ENCODE data around the gene DNAJC5.

Gene DNAJC5

DNA sequence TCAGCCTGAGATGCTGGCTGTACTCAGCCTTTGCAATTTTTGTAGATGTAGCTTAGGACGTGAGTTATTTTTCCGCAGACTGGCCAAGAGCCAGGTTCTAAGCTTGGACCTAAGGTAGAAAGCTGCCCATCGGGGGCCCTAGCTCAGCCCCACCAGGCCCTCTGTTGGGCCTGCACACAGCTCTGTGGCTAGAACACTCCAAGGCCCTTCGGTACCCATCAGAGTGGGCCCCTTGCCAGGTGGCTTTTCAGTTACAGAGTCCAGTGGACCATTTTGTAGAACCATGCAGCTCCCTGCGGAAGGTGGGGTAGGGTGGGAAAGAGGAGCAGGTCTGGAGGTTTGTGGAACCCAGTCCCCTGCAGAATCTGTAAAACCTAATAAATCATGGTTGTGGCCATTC is 38.7 kb downstream of the DNAJC5 start:
- H3K36me3 Mint-ChIP-seq (ENCODE audit: insufficient read depth) = peaks cover 34% of the 10 kb centered on the region
- H3K4me1 Mint-ChIP-seq = peaks cover 8% of the 10 kb centered on the region
- no peak overlapping the region for H3K4me3 Mint-ChIP-seq
- ATAC-seq (replicated peaks; ENCODE audit: extremely low read depth, poor library complexity, severe bottlenecking) (no peak), DNase-seq (ENCODE audit: low spot score in 2 of 2) (no peak)
- no peaks in the 10 kb centered on the region for H3K9me3 Mint-ChIP-seq
- no peak overlapping the region for H3K27ac Mint-ChIP-seq (ENCODE audit: low read depth)
- H3K27me3 Mint-ChIP-seq = no peaks in the 10 kb centered on the region

DNA sequence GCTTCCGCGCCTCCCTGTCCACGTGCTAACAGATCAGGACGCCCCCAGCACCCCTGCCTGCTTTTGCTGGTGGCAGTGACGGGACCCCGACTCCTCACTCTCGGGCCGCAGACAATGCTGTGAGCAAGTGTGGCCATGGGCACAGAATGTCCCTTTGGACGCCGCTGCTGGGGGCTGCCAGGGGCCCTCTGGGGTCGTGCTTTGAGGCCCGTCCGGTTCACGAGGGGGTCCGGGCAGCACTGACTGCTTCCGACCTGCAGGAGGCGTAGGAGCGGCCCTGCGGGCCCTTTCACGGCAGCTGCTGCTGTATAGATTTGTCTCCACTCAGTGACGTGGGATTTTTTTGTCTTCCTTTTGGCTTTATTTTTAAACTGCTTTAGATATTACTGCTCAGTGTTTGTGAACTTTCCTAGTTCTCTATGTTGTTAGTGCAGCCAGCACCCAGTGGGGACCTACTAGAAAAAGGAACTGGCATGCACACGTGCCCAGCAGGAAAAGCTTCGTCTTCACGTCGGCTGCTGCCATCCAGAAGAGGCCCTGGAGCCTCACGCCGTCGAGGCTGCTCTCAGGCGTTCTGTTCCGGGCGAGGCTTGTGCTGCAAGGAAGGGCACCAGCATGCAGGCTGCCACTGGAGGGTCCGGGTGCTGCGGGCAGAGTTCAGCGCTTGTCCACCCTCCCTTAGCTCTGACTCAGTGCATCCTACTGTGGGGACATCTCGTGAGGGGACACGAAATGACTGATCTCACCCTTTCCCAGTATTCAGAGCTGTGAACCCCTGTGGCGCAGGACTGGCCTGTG is 39.5 kb downstream of the DNAJC5 start:
- Mint-ChIP-seq H3K9me3 (no peaks in the 10 kb centered on the region), H3K27me3 (no peaks in the 10 kb centered on the region), H3K27ac (ENCODE audit: low read depth) (no peak overlapping the region), H3K4me3 (no peak overlapping the region), H3K36me3 (ENCODE audit: insufficient read depth) (peaks cover 28% of the 10 kb centered on the region), H3K4me1 (peaks cover 8% of the 10 kb centered on the region)
- no peak for DNase-seq (ENCODE audit: low spot score in 2 of 2)
- ATAC-seq (replicated peaks; ENCODE audit: extremely low read depth, poor library complexity, severe bottlenecking) = no peak

DNA sequence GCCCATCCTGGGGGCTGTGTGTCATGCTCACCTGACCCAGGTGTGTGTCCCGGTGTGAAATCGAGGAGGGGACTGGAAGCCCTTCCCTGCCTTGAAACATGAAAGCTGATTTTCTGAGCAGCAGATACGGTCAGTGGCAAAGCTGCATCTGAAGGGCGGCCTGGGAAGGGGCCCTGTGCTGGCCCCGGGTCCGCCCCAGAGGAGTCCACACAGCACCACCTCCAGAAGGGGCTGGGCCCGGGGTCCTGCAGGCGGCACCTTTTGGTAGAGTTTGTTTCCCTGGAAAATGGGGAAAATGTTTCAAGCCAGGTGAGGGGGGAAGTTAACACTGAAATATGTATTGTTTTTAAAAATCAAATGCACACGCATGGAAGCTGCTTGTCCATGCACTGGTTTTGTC is 40.5 kb downstream of the DNAJC5 start:
- Mint-ChIP-seq H3K36me3 (ENCODE audit: insufficient read depth) (peaks cover 24% of the 10 kb centered on the region), H3K9me3 (no peaks in the 10 kb centered on the region), H3K4me1 (peaks cover 8% of the 10 kb centered on the region), H3K27ac (ENCODE audit: low read depth) (no peak overlapping the region), H3K4me3 (no peak overlapping the region), H3K27me3 (no peaks in the 10 kb centered on the region)
- ATAC-seq (replicated peaks; ENCODE audit: extremely low read depth, poor library complexity, severe bottlenecking) = no peak
- DNase-seq (ENCODE audit: low spot score in 2 of 2) = no peak

DNA sequence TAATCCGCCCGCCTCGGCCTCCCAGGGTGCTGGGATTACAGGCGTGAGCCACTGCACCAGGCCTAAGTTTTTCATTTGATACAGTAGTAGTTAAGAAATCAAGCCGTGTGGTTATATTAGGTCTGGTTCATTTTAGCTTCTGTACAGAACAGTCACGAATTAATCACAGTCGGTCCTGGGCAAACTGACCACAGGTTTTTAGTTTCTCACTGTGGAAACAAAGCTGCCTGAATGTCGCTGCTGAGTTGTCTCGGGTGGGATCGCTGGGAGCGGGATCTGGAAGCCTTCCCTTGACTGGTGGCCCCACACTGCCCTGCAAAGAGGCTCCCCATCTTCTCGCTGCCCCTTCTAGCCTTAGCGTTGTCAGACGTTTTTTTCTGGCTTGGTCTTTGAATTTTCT is 42.7 kb downstream of the DNAJC5 start:
- DNase-seq (ENCODE audit: low spot score in 2 of 2) = no peak
- H3K4me1 Mint-ChIP-seq = peaks cover 26% of the 10 kb centered on the region
- H3K36me3 Mint-ChIP-seq (ENCODE audit: insufficient read depth) = peaks cover 30% of the 10 kb centered on the region
- ATAC-seq (replicated peaks; ENCODE audit: extremely low read depth, poor library complexity, severe bottlenecking) = no peak
- no peak overlapping the region for H3K4me3 Mint-ChIP-seq
- H3K9me3 Mint-ChIP-seq = no peaks in the 10 kb centered on the region
- no peak overlapping the region for H3K27ac Mint-ChIP-seq (ENCODE audit: low read depth)
- no peaks in the 10 kb centered on the region for H3K27me3 Mint-ChIP-seq

DNA sequence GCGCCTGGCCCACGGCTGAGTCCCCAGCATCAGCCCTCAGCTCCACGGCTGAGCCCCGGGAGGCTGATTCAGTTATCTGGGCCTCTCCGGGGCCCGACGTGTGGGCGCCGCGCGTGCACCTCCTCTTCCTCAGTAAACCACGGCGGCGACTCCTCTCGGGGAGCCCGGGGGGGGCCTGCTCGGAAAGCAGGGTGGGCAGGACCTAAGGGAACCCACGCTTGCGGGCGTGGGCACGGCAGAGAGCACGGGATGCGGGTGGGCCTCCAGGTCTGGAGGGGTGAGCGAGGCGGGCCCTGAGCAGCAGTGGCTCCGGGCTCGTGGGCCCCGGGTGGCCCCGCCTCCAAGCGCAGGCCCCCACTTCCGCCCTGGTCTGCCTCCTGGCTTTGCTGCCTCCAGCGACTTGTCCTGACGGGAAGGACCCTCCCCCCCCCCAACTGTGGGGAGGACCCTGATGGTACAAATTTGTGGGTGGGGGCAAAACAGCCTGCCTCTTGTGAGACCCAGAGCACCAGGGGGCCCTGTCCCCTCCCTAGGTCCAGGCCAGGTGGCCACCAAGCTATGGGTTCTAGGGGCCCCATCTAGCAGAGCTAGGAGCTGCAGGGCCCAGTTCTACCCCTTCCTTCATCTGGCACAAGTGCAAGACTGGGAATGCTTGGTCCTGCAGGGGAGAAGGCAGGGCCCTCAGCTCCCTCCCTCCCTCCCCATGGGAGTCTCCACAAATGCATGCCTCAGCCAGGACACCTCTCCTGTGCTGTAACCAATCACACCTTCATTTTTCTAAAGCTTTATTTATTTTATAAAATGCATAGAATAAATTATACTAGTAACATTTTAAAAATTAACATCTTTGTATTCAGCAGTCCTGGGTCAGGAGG is 44.4 kb downstream of the DNAJC5 start:
- ATAC-seq (replicated peaks; ENCODE audit: extremely low read depth, poor library complexity, severe bottlenecking) = no peak
- DNase-seq (ENCODE audit: low spot score in 2 of 2) = no peak
- H3K9me3 Mint-ChIP-seq = no peaks in the 10 kb centered on the region
- no peak overlapping the region for H3K27ac Mint-ChIP-seq (ENCODE audit: low read depth)
- peaks cover 26% of the 10 kb centered on the region for H3K4me1 Mint-ChIP-seq
- H3K4me3 Mint-ChIP-seq = no peak overlapping the region
- no peaks in the 10 kb centered on the region for H3K27me3 Mint-ChIP-seq
- H3K36me3 Mint-ChIP-seq (ENCODE audit: insufficient read depth) = peaks cover 35% of the 10 kb centered on the region

DNA sequence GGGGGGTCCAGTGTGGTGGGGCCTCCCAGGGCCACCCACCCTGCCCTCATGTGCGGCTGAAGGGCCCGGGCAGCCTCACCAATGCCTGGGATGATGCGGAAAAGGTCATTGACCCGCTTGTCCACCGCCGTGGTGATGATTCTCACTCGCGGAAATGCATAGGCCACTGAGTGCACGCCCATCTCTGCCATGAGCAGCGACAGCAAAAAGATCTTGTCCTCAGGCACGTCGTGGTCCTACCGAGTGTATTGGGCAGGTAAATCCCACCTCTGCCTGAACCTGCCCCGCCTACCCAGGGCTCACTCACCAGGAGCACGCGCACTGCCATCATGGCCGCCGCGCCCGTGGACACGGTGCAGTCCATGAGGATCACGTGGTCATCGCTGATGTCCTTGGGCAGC is 45.1 kb downstream of the DNAJC5 start:
- peaks cover 33% of the 10 kb centered on the region for H3K36me3 Mint-ChIP-seq (ENCODE audit: insufficient read depth)

DNA sequence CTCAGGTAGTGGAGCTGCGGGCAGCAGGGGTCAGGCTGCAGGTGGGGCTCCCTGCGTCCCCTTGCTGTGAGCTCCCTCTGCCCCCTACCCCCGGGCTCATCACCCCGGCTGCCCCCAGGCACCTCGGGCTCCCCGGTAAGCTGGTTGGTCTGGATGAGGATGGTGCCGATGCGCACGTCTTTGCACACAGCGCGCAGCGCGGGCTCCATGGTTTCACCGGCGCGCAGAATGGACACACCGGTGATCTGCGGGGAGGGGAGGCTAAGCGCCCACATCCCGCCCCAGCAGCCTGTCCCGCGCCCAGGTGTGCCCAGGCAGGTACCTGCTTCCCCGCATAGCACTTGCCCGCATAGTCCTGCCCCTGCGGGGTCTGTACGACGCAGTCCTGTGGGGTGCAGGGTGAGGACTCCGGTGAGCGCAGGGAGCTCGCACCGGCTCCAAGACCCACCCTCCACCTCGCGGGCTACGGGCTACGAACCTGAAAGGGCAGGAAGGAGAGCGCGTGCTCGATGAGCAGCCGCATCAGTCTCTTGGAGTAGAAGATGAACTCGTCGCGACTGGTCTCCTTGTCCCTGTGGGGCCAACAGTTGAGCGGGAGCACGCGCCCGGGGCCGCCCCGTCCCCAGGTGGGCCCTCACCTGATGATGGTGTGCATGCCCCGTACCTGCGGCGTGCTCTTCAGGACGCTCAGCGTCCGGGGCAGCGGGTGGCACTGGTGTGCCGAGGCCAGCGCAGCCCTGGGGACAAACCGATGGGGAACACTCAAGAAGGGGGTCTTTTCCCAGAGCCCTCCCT is 45.7 kb downstream of the DNAJC5 start:
- Mint-ChIP-seq H3K9me3 (no peaks in the 10 kb centered on the region), H3K4me3 (peak overlapping the region; percentile 43), H3K4me1 (peaks cover 20% of the 10 kb centered on the region), H3K27me3 (no peaks in the 10 kb centered on the region), H3K36me3 (ENCODE audit: insufficient read depth) (peaks cover 33% of the 10 kb centered on the region), H3K27ac (ENCODE audit: low read depth) (no peak overlapping the region)
- ATAC-seq (replicated peaks; ENCODE audit: extremely low read depth, poor library complexity, severe bottlenecking) (no peak), DNase-seq (ENCODE audit: low spot score in 2 of 2) (peak in 1 of 2 donors; percentile 14)

More for the DNA sequence above, 45.1 kb downstream of the DNAJC5 start:
- no peak overlapping the region for H3K27ac Mint-ChIP-seq (ENCODE audit: low read depth)
- H3K9me3 Mint-ChIP-seq = no peaks in the 10 kb centered on the region
- DNase-seq (ENCODE audit: low spot score in 2 of 2) = no peak
- peaks cover 19% of the 10 kb centered on the region for H3K4me1 Mint-ChIP-seq
- ATAC-seq (replicated peaks; ENCODE audit: extremely low read depth, poor library complexity, severe bottlenecking) = no peak
- no peak overlapping the region for H3K4me3 Mint-ChIP-seq
- no peaks in the 10 kb centered on the region for H3K27me3 Mint-ChIP-seq

DNA sequence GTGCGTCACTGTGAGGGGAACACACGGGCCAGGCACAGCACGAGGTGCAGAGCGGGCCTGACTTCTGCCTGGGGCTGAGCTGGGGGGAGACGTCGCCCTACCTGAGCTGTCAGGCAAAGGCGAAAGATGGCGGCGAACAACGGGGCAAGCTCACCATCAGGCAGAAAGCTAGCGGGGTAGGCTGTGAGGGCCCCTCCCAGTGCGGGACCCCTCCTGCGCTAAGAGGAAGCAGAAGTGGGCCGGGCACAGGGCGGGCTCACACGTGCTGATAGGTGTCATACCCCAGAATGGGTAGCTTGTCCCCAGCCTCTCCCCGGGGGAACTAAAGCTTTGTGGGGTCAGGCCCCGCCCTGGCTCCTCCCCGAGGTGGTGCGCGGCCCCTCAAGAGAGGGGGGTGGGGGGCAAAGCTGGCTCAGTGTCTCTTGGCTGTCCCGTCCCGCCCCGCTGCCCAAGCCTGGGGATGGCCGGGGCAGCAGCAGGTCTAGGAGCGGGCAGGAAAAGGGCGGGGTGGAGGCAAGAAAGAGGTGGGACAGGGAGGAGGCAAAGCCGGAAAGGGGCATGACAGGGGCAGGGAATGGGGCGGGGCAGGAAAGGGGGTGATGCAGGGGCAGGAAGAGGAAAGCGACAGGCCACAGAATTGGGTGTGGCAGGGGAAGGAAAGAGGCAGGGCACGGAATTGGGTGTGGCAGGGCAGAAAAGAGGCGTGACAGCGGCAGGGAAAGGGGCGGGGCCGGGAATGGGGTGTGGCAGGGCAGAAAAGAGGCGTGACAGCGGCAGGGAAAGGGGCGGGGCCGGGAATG is 46.6 kb downstream of the DNAJC5 start:
- no peaks in the 10 kb centered on the region for H3K27me3 Mint-ChIP-seq
- DNase-seq (ENCODE audit: low spot score in 2 of 2) = peak; percentile 43 to 74
- H3K9me3 Mint-ChIP-seq = no peaks in the 10 kb centered on the region
- peaks cover 28% of the 10 kb centered on the region for H3K36me3 Mint-ChIP-seq (ENCODE audit: insufficient read depth)
- peak overlapping the region; percentile 43 for H3K4me3 Mint-ChIP-seq
- peak; percentile 84 for ATAC-seq (replicated peaks; ENCODE audit: extremely low read depth, poor library complexity, severe bottlenecking)
- peaks cover 23% of the 10 kb centered on the region for H3K4me1 Mint-ChIP-seq
- H3K27ac Mint-ChIP-seq (ENCODE audit: low read depth) = peak overlapping the region; percentile 73

DNA sequence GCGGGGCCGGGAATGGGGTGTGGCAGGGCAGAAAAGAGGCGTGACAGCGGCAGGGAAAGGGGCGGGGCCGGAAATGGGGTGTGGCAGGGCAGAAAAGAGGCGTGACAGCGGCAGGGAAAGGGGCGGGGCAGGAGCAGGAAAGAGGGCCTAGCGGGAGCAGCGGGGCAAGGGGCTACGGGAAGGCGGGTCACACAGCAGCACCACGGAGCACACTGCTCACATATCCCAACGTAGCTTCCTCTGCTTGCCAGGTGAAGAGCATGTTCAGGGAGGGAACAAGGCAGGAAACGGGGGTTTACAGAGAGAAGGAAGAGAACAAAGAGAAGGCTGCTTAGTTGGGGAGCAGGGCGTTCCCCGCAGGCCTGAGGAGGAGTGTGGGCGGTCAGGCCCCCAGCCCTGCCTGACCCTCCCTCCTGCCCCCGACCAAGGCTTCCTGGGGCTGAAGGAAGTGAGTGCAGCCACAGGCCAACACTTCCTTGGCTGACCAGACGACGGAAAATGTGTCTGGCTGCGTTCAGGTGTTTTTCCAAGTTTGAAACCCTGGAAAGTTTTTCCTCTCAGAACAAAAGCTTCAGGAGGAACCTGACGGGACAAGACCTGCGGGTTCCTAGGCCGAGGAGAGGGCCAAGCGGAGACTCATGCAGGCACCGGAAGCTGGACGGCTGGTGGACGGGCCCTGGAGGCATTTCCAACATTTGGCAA is 47.5 kb downstream of the DNAJC5 start:
- no peak for ATAC-seq (replicated peaks; ENCODE audit: extremely low read depth, poor library complexity, severe bottlenecking)
- H3K36me3 Mint-ChIP-seq (ENCODE audit: insufficient read depth) = peaks cover 24% of the 10 kb centered on the region
- H3K9me3 Mint-ChIP-seq = no peaks in the 10 kb centered on the region
- DNase-seq (ENCODE audit: low spot score in 2 of 2) = no peak
- peak overlapping the region; percentile 73 for H3K27ac Mint-ChIP-seq (ENCODE audit: low read depth)
- H3K27me3 Mint-ChIP-seq = no peaks in the 10 kb centered on the region
- H3K4me1 Mint-ChIP-seq = peaks cover 30% of the 10 kb centered on the region
- peak overlapping the region; percentile 43 for H3K4me3 Mint-ChIP-seq

DNA sequence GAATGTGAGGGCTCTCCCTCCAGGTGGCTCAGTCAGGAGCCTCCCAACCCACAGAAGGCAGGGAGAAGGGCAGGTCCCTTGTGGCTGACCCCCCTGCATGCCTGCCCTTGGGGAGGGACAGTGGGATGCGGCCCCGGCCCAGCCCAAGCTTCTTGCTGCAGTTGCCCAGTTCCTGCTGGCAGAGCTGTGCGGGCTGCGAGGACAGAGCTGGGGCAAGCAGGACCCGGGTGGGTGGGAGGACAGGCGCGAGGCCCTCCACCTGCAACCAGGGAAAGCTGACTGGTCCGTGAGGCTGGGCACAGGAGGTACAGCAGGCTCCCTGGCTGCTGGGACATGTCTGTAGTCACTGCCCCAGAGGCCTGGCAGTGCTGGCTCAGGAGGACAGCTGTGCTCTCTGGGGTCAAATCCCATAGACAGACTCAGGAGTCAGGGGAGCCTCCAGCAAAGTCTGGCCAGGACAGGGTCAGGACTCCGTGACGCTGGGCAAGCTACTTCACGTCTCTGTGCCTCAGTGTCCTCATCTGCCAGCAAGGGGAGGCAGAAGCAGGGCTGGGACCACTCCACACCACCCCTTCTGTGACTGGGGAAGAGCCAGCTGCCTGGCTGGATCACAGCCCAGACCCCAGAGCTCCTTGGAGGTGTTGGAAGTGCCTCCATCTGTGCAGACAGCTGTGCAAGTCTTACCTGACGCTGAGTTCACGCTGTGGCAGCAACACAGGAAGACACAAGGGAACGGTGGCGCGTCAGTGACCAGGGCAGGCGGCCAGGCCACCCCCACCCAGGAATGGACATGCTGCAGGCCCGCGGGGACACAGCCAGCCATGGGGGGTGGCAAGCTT is 48.3 kb downstream of the DNAJC5 start:
- ATAC-seq (replicated peaks; ENCODE audit: extremely low read depth, poor library complexity, severe bottlenecking) = no peak
- no peaks in the 10 kb centered on the region for H3K27me3 Mint-ChIP-seq
- H3K36me3 Mint-ChIP-seq (ENCODE audit: insufficient read depth) = peaks cover 21% of the 10 kb centered on the region
- H3K9me3 Mint-ChIP-seq = no peaks in the 10 kb centered on the region
- H3K4me3 Mint-ChIP-seq = no peak overlapping the region
- no peak for DNase-seq (ENCODE audit: low spot score in 2 of 2)
- H3K27ac Mint-ChIP-seq (ENCODE audit: low read depth) = no peak overlapping the region
- H3K4me1 Mint-ChIP-seq = peaks cover 38% of the 10 kb centered on the region

DNA sequence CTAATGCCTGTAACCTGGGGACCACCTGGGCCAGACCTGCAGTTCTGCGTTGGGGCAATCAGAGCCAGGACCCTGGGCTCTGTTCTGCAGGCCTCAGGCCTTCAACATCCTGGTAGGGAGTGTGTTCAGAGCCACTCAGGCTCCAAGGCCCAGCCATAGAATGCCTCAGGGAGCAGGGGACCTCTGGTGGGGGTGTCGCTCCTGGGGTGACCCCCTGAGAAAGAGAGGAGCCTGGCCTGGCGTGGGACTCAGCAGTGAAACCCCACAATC is 48.8 kb downstream of the DNAJC5 start:
- Mint-ChIP-seq H3K4me3 (no peak overlapping the region), H3K9me3 (no peaks in the 10 kb centered on the region), H3K4me1 (peaks cover 43% of the 10 kb centered on the region), H3K36me3 (ENCODE audit: insufficient read depth) (peaks cover 27% of the 10 kb centered on the region), H3K27ac (ENCODE audit: low read depth) (peak overlapping the region; percentile 38), H3K27me3 (no peaks in the 10 kb centered on the region)
- ATAC-seq (replicated peaks; ENCODE audit: extremely low read depth, poor library complexity, severe bottlenecking) = no peak
- no peak for DNase-seq (ENCODE audit: low spot score in 2 of 2)

Data from central memory CD8-positive, alpha-beta T cell (primary cell).